Epithelial cell of proximal tubule (primary cell): ENCODE data around the gene ASXL1. TPM values are rescaled to one million over a fixed set of nuclear protein-coding genes. Genes with fewer than 3 reads are reported as not detected.
"Not testable (repeated sequence)": the region's sequence is repeated elsewhere in the genome, so short reads cannot be mapped to it uniquely, and the experiment has no call there.

Experiments used
- DNase-seq: peaks from one replicate; pipeline ENCODE4 v3.0.0-alpha.2; 2011; ENCODE audit warnings: low read depth
- H3K4me3 ChIP-seq: 2 replicates; pipeline ENCODE4 v1.5.1; 2011; ENCODE audit warnings: low read depth, mild to moderate bottlenecking, low read length
- CTCF ChIP-seq: conservative IDR thresholded peaks from 2 replicates; pipeline ENCODE4 v1.5.1; 2012; ENCODE audit warnings: low read depth, mild to moderate bottlenecking, low read length
- total RNA-seq: library from RNA; depleted of rRNA; stranded (reverse); fragments of >200 nt; gene quantifications from 2 replicates; pipeline ENCODE4 v1.2.3, GENCODE V29; 2015

The ASXL1 gene
- total RNA-seq, 1 donor from 2014 or later = 34.2 TPM

- H3K4me3 ChIP-seq = no peak overlapping the region
- no peak for DNase-seq
- no peak for TF ChIP-seq CTCF
Observed at GRCh38 chr20:32370897-32371296, 12.8 kb downstream of the ASXL1 start.

DNA sequence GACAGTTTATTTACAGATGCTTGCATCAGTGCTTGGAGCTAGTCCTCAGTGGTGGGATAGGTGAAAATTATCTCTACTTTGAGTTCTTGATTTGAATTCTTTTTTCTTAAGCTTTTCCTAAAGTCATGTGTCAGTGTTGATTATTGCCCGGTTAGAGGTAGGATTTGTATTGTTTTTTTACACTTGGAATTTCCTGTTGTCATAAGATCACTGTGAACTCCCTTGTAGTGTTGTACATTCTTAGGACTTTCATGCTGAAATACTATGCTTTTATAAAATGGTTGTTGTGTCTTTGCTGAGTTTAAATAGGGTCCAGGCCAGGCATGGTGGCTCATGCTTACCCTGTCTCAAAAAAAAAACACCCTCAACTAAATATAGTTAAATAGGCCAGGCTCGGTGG lies 20.3 kb downstream of the ASXL1 start:
- no peak for DNase-seq
- no peak for TF ChIP-seq CTCF
- no peak overlapping the region for H3K4me3 ChIP-seq

GRCh38 chr20:32380037-32380436 lies 21.9 kb downstream of the ASXL1 start:
- not testable (repeated sequence) for H3K4me3 ChIP-seq, DNase-seq

DNA sequence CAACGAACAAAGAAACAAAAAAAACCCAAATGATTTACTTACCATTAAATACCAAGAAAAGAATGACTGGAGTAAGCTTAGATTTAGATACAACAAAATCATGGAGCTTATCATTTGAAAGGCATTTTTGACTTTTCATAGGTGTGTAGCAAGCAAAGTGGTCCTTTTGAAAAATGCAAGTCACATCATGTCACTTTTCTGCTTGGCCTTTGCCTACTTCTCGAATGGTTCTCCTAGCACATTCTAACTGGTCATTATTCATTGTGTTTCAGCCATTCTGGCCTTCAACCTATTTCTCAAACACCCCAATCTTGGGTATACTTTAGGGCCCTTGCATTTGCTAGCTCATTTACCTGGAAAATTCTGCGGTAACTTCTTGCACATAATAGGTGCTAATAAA lies 22.6 kb downstream of the ASXL1 start:
- TF ChIP-seq CTCF = no peak
- DNase-seq = no peak
- no peak overlapping the region for H3K4me3 ChIP-seq

GRCh38 chr20:32382102-32382950 lies 24.2 kb downstream of the ASXL1 start:
- H3K4me3 ChIP-seq = no peak overlapping the region
- no peak for TF ChIP-seq CTCF
- DNase-seq = no peak

- DNase-seq, H3K4me3 ChIP-seq: not testable (repeated sequence)
Observed at GRCh38 chr20:32383441-32383840, 25.3 kb downstream of the ASXL1 start.

DNA sequence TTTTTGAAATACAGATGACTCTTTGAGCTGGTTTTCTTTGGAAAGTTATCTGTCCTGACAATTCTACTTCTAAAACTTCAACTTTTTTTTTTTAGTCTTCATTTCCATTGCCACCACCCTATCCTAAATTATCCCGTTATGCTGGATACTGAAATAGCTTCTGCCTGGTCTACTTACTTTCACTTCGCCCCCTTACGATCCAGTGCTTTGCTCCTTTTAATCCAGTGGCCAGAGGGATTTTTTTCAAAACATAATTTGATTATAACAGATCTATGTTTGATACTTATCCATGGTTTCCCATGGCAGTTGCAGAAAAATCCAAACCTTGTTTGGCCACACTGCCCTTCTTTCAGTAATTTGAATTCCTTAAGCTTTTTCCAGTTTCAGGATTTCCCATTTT lies 27.4 kb downstream of the ASXL1 start:
- no peak for TF ChIP-seq CTCF
- no peak for DNase-seq
- H3K4me3 ChIP-seq = no peak overlapping the region

GRCh38 chr20:32386091-32386490 lies 28.0 kb downstream of the ASXL1 start:
- H3K4me3 ChIP-seq = no peak overlapping the region
- no peak for TF ChIP-seq CTCF
- no peak for DNase-seq
